GM12878 (cell line): ENCODE data around the gene ANTKMT. TPM values are rescaled to one million over a fixed set of nuclear protein-coding genes. Genes with fewer than 3 reads are reported as not detected.

ENCODE experiments used
- ATAC-seq: fragments of 200-7000 bp; cut with Tn5 transposase; 3 replicates; pipeline ENCODE4 v1.9.1; 2020; ENCODE audit warnings: mild to moderate bottlenecking, moderate library complexity
- BruUV-seq: library from RNA; stranded (reverse); fragments of 400-500 nt; replicated peaks from 2 replicates; lab custom pipeline; 2021; lab: Mats Ljungman, UMichigan
- CTCF ChIA-PET: fragments of 300-600 bp; sonication (Branson Sonifier 250); formaldehyde crosslinking; extraction: SDS; loops from one replicate; lab custom pipeline; 2021; ENCODE audit warnings: inconsistent platforms; lab: Yijun Ruan, JAX
- POLR2A ChIA-PET: fragments of 350-600 bp; formaldehyde crosslinking; extraction: SDS; loops from one replicate; lab custom pipeline; 2021; ENCODE audit warnings: inconsistent platforms; lab: Charles Lee
- RAD21 ChIA-PET: fragments of 300-600 bp; sonication (Branson Sonifier 250); formaldehyde crosslinking; loops from one replicate; lab custom pipeline; 2023; ENCODE audit warnings: antibody characterized with exemption; ENCODE audit not compliant: unreplicated experiment; lab: Charles Lee
- SMC1A ChIA-PET: fragments of 300-600 bp; sonication (Branson Sonifier 250); formaldehyde crosslinking; loops from one replicate; lab custom pipeline; 2023; ENCODE audit not compliant: unreplicated experiment, uncharacterized antibody; lab: Charles Lee
- DNase-seq: peaks from one replicate; pipeline ENCODE4 v3.0.0-alpha.2; 2011; ENCODE audit warnings: low read depth, low spot score
- FAIRE-seq: peaks from 3 replicates; lab custom pipeline; 2011; peaks lifted over from hg19 to GRCh38; lab: Jason Lieb, UNC
- H2AFZ ChIP-seq: 2 replicates; pipeline ENCODE4 v1.6.0; 2011; ENCODE audit warnings: low read depth, low read length, control low read depth; ENCODE audit not compliant: control insufficient read depth
- H3K27ac ChIP-seq: 2 replicates; pipeline ENCODE4 v1.5.1; 2011; ENCODE audit warnings: control low read depth; ENCODE audit not compliant: control insufficient read depth, insufficient read depth
- H3K27me3 ChIP-seq, 2 experiments: replicated peaks in 1 of 2; 2 replicates each; pipeline versions ENCODE4 v1.6.0 to v1.6.1; 2011; ENCODE audit warnings: low read length in 1 of 2; ENCODE audit not compliant: control insufficient read depth in 2 of 2, insufficient read depth in 2 of 2
- H3K36me3 ChIP-seq, 2 experiments: 2 replicates each; pipeline ENCODE4 v1.5.1; 2011; ENCODE audit warnings: low read length in 1 of 2; ENCODE audit not compliant: control insufficient read depth in 2 of 2, insufficient read depth in 2 of 2
- H3K4me1 ChIP-seq: 2 replicates; pipeline ENCODE4 v1.6.1; 2011; ENCODE audit warnings: mild to moderate bottlenecking, low read length, moderate library complexity, mixed read lengths; ENCODE audit not compliant: control insufficient read depth, insufficient read depth
- H3K4me2 ChIP-seq: 2 replicates; pipeline ENCODE4 v1.6.0; 2011; ENCODE audit warnings: control low read depth; ENCODE audit not compliant: control insufficient read depth, insufficient read depth
- H3K4me3 ChIP-seq: fragments of 200-600 bp; sonication (generic); 2 replicates; pipeline ENCODE4 v1.5.1; 2016
- H3K79me2 ChIP-seq: 2 replicates; pipeline ENCODE4 v1.6.0; 2011; ENCODE audit warnings: low read length; ENCODE audit not compliant: control insufficient read depth, insufficient read depth
- H3K9ac ChIP-seq: 2 replicates; pipeline ENCODE4 v1.8.0; 2011; ENCODE audit warnings: low read length, control low read depth, mixed read lengths; ENCODE audit not compliant: control insufficient read depth, insufficient read depth
- H3K9me3 ChIP-seq: replicated peaks from 3 replicates; pipeline ENCODE4 v1.5.1; 2011; ENCODE audit warnings: mild to moderate bottlenecking, low read length; ENCODE audit not compliant: control insufficient read depth, insufficient read depth
- H4K20me1 ChIP-seq: 2 replicates; pipeline ENCODE4 v1.6.0; 2011; ENCODE audit not compliant: control insufficient read depth, insufficient read depth
- BHLHE40 ChIP-seq, 2 experiments: fragments of 450-650 bp in 1 of 2; IDR thresholded peaks; 2 replicates each; pipeline ENCODE4 v1.6.1; 2011 to 2017; ENCODE audit warnings: low read depth in 2 of 2, borderline replicate concordance in 1 of 2, improper control_type of control experiment in 1 of 2, low read length in 1 of 2, mild to moderate bottlenecking in 1 of 2
- CHD1 ChIP-seq: IDR thresholded peaks from 2 replicates; pipeline ENCODE4 v1.6.1; 2012; ENCODE audit warnings: low read depth, low read length, improper control_type of control experiment
- CTCF ChIP-seq, 3 experiments: IDR thresholded peaks in 2 of 3; conservative IDR thresholded peaks in 1 of 3; 2 replicates each; pipeline ENCODE4 v1.5.1; 2011; ENCODE audit warnings: low read depth in 3 of 3, low read length in 3 of 3, mild to moderate bottlenecking in 3 of 3, control low read depth in 2 of 3, moderate library complexity in 2 of 3, inconsistent platforms in 1 of 3, mixed read lengths in 1 of 3; ENCODE audit not compliant: control insufficient read depth in 2 of 3, insufficient read depth in 1 of 3; ENCODE audit errors: extremely low read depth in 1 of 3
- DPF2 ChIP-seq: fragments of 450-650 bp; IDR thresholded peaks from 2 replicates; pipeline ENCODE4 v1.6.1; 2017; ENCODE audit warnings: mild to moderate bottlenecking
- MXI1 ChIP-seq: fragments of 150-350 bp; IDR thresholded peaks from 2 replicates; pipeline ENCODE4 v1.6.1; 2011; ENCODE audit warnings: low read depth, mild to moderate bottlenecking, inconsistent platforms, low read length, improper control_type of control experiment
- SMAD5 ChIP-seq: IDR thresholded peaks from 2 replicates; pipeline ENCODE4 v1.6.1; 2016; ENCODE audit warnings: antibody characterized with exemption, low read depth
- SP1 ChIP-seq: IDR thresholded peaks from one replicate; pipeline ENCODE4 v1.6.1; 2011; ENCODE audit warnings: low read depth, low read length
- ZNF622 ChIP-seq: fragments of 450-650 bp; IDR thresholded peaks from 2 replicates; pipeline ENCODE4 v1.6.1; 2017; ENCODE audit warnings: mild to moderate bottlenecking, inconsistent platforms
- ZNF687 ChIP-seq: fragments of 450-650 bp; IDR thresholded peaks from 2 replicates; pipeline ENCODE4 v1.6.1; 2017; ENCODE audit warnings: mild to moderate bottlenecking, moderate library complexity
- WGBS: methylation state at CpG from one replicate; pipeline ENCODE4 v1.1.6; 2016; ENCODE audit warnings: low lambda C conversion rate; ENCODE audit not compliant: insufficient replicate concordance, insufficient coverage; ENCODE audit errors: missing lambda C conversion rate; 5-methylcytosine and 5-hydroxymethylcytosine counted together
- in situ Hi-C: fragments of 300-500 bp; cut with MboI; formaldehyde crosslinking; loops from 9 replicates; pipeline ENCODE4 v1.14.3; 2018; ENCODE audit warnings: mixed read lengths
- intact Hi-C: fragments of 100-400 bp; cut with micrococcal nuclease; formaldehyde crosslinking; loops from one replicate; pipeline ENCODE4 v1.14.2; 2022; ENCODE audit not compliant: unreplicated experiment
- polyA plus RNA-seq, 11 experiments: library from polyadenylated mRNA; depleted of rRNA in 4 of 11; unstranded in 6 of 11; stranded (reverse) in 5 of 11; fragments of >200 nt; fragmentation: Nextera tagmentation in 4 of 11; fragmentation: Illumina TruSeq in 1 of 11; extraction: Ambion mirVana in 4 of 11; extraction: Trizol in 1 of 11; gene quantifications; 1 replicate in 1 of 11; 2 replicates in 10 of 11; pipeline versions ENCODE4 v1.2.1 to v1.2.3, GENCODE V29; 2011 to 2016; ENCODE audit warnings: inconsistent platforms in 2 of 11, missing spikeins in 2 of 11, low read depth in 1 of 11
- total RNA-seq, 4 experiments: library from RNA; depleted of rRNA in 3 of 4; stranded (reverse); fragments of >200 nt in 3 of 4; fragmentation: Illumina TruSeq in 1 of 4; extraction: Trizol in 1 of 4; gene quantifications; 2 replicates each; pipeline versions ENCODE4 v1.2.1 to v1.2.3, GENCODE V29; 2013 to 2021

Gene ANTKMT
- total and polyA plus RNA-seq, 10 of the 15 experiments (the other 5 are each of a cell fraction or from before 2014, with no cell fraction given), result 0.58 to 60.5 (median 25.8) TPM

GRCh38 chr16:726188-726437 is 5.2 kb downstream of the ANTKMT start:
- DNase-seq (no peak), ATAC-seq (no peak), FAIRE-seq (no peak)
- Histone ChIP-seq H3K79me2 (no peaks in the 10 kb centered on the region; the same call in none of the 2 replicates), H3K27ac (no peak overlapping the region), H3K27me3 (no peaks in the 10 kb centered on the region), H2AFZ (no peak overlapping the region), H3K9ac (no peak overlapping the region), H3K4me2 (peak overlapping the region; percentile 79), H3K4me1 (peaks cover 13% of the 10 kb centered on the region)
- intact Hi-C loops (no loop called here), in situ Hi-C loops (no loop called here)
- POLR2A ChIA-PET, result interaction anchor here (6.3 kb wide), 1 partner anchor 12 kb away, joined by 60 read pairs; the partner anchor contains the start of gene CIAO3
- SMC1A ChIA-PET, result interaction anchor here (1.7 kb wide), 2 partner anchors 11 to 14 kb away, joined by 3 to 5 read pairs; partner anchors contain the start of gene METRN
- TF ChIP-seq ZNF622, result no peak
- TF ChIP-seq BHLHE40 (IDR thresholded peaks at IDR 0.05; ENCODE audit: borderline replicate concordance in 1 of 2, low read depth in 2 of 2, low read length in 1 of 2), result no peak
- no peak for TF ChIP-seq DPF2
- TF ChIP-seq ZNF687, result no peak
- no peak for TF ChIP-seq MXI1
- TF ChIP-seq SP1, result no peak
- TF ChIP-seq CTCF (IDR thresholded peaks at IDR 0.05 in 2 of 3, conservative IDR thresholded peaks at IDR 0.05 in 1 of 3; ENCODE audit: control insufficient read depth in 2 of 3, extremely low read depth in 1 of 3, insufficient read depth in 1 of 3, low read depth in 3 of 3, low read length in 3 of 3), result no peak
- no peak for TF ChIP-seq CHD1
- no peak for TF ChIP-seq SMAD5
- TF ChIP-seq, all 136 proteins: peak for 0
- no peaks in the 10 kb centered on the region for H3K9me3 ChIP-seq
- RAD21 ChIA-PET, result interaction anchor here (2.3 kb wide), 1 partner anchor 14 kb away, joined by 6 read pairs; no protein-coding TSS in a partner anchor
- H3K36me3 ChIP-seq, result no peaks in the 10 kb centered on the region; a peak in 2 of 4 replicates
- no peaks in the 10 kb centered on the region for H4K20me1 ChIP-seq
- 15% methylated on average over 9 of the region's 9 CpGs for WGBS
- peak overlapping the region; percentile 66; the same call in 1 of the 2 replicates for H3K4me3 ChIP-seq
- CTCF ChIA-PET, result interaction anchor here (0.8 kb wide), 1 partner anchor 14 kb away, joined by 3 read pairs; no protein-coding TSS in a partner anchor
- no TSS peak for BruUV-seq
